ENCODE results near the gene SYNDIG1L. TPM values are rescaled to one million over a fixed set of nuclear protein-coding genes. Genes with fewer than 3 reads are reported as not detected.

The SYNDIG1L gene
- total and polyA plus RNA-seq, 4 donors, result 0.08 TPM; not detected in 3

DNA sequence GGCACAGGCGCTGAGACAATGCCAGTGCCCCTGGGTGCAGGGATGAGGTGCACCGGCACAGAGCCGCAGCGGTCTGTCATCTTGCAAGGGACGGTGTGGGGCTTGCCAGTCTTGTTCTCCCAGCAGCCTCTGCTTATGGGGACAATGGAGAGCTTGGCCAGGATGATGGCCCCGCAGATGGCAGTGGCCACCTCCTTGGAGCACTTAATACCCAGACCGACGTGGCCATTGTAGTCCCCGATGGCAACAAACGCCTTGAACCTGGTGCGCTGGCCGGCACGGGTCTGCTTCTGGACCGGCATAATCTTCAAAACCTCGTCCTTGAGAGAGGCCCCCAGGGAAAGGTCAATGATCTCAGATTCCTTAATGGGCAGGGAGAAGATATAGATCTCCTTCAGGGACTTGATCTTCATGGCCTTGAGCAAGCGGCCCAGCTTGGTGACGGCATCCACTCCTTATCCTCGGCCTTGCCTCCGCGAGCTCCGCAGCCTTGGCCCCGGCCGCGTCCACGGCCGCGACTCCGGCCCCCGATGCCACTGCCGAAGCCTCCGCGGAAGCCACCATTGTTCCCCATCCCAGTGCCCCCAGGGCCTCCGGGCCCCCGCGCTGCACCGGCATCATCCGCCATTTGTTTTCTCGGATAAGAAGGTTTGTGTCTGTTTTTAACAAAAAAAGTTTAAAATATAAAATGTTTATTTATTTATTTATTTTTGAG is 47.9 kb downstream of the SYNDIG1L start:
- 95% methylated on average over 38 of the region's 38 CpGs for WGBS

GRCh38 chr14:74368441-74368840 is 57.6 kb downstream of the SYNDIG1L start:
- H3K27ac ChIP-seq (ENCODE audit: low read depth in 1 of 2, low read length in 2 of 2), result no peak overlapping the region
- TF ChIP-seq REST (IDR thresholded peaks at IDR 0.05) (no peak), NR2F2 (IDR thresholded peaks at IDR 0.05) (no peak), ATF3 (IDR thresholded peaks at IDR 0.05) (no peak), RXRA (IDR thresholded peaks at IDR 0.05) (no peak), HNF4G (IDR thresholded peaks at IDR 0.05) (no peak)
- H3K36me3 ChIP-seq (ENCODE audit: control insufficient read depth in 4 of 4, insufficient read depth in 3 of 4, low read depth in 1 of 4, low read length in 3 of 4), result no peaks in the 10 kb centered on the region
- H3K4me1 ChIP-seq (ENCODE audit: control insufficient read depth in 4 of 4, insufficient read depth in 4 of 4, low read length in 3 of 4), result no peaks in the 10 kb centered on the region
- H3K4me3 ChIP-seq (ENCODE audit: low read depth in 1 of 3, low read length in 3 of 3), result no peak overlapping the region
- 85% methylated on average over 8 of the region's 8 CpGs for WGBS
- H3K9ac ChIP-seq (ENCODE audit: low read depth in 1 of 2, low read length in 2 of 2), result no peak overlapping the region
- no peak for DNase-seq (ENCODE audit: low spot score)
- H3K27me3 ChIP-seq (ENCODE audit: control insufficient read depth in 4 of 4, insufficient read depth in 4 of 4, low read length in 3 of 4), result no peaks in the 10 kb centered on the region
- H3K9me3 ChIP-seq (ENCODE audit: control insufficient read depth in 4 of 4, low read length in 3 of 4), result no peaks in the 10 kb centered on the region

More for the DNA sequence above, 47.9 kb downstream of the SYNDIG1L start:
- Histone ChIP-seq H3K4me3 (ENCODE audit: low read depth in 1 of 3, low read length in 3 of 3) (no peak overlapping the region), H3K9me3 (ENCODE audit: control insufficient read depth in 4 of 4, low read length in 3 of 4) (no peaks in the 10 kb centered on the region), H3K27ac (ENCODE audit: low read depth in 1 of 2, low read length in 2 of 2) (no peak overlapping the region), H3K9ac (ENCODE audit: low read depth in 1 of 2, low read length in 2 of 2) (no peak overlapping the region), H3K4me1 (ENCODE audit: control insufficient read depth in 4 of 4, insufficient read depth in 4 of 4, low read length in 3 of 4) (no peaks in the 10 kb centered on the region), H3K36me3 (ENCODE audit: control insufficient read depth in 4 of 4, insufficient read depth in 3 of 4, low read depth in 1 of 4, low read length in 3 of 4) (no peaks in the 10 kb centered on the region), H3K27me3 (ENCODE audit: control insufficient read depth in 4 of 4, insufficient read depth in 4 of 4, low read length in 3 of 4) (no peaks in the 10 kb centered on the region)
- TF ChIP-seq FOXA1 (IDR thresholded peaks at IDR 0.05), result no peak
- no peak for TF ChIP-seq RXRA (IDR thresholded peaks at IDR 0.05)
- no peak for DNase-seq (ENCODE audit: low spot score)

- Histone ChIP-seq H3K9me3 (ENCODE audit: control insufficient read depth in 4 of 4, low read length in 3 of 4) (no peaks in the 10 kb centered on the region), H3K36me3 (ENCODE audit: control insufficient read depth in 4 of 4, insufficient read depth in 3 of 4, low read depth in 1 of 4, low read length in 3 of 4) (no peaks in the 10 kb centered on the region), H3K9ac (ENCODE audit: low read depth in 1 of 2, low read length in 2 of 2) (no peak overlapping the region), H3K4me3 (ENCODE audit: low read depth in 1 of 3, low read length in 3 of 3) (no peak overlapping the region), H3K4me1 (ENCODE audit: control insufficient read depth in 4 of 4, insufficient read depth in 4 of 4, low read length in 3 of 4) (no peaks in the 10 kb centered on the region), H3K27me3 (ENCODE audit: control insufficient read depth in 4 of 4, insufficient read depth in 4 of 4, low read length in 3 of 4) (no peaks in the 10 kb centered on the region), H3K27ac (ENCODE audit: low read depth in 1 of 2, low read length in 2 of 2) (no peak overlapping the region)
- no peak for TF ChIP-seq RXRA (IDR thresholded peaks at IDR 0.05)
- TF ChIP-seq REST (IDR thresholded peaks at IDR 0.05), result no peak
- TF ChIP-seq FOXA1 (IDR thresholded peaks at IDR 0.05), result no peak
- no peak for TF ChIP-seq GABPA (IDR thresholded peaks at IDR 0.05 in 1 of 2, conservative IDR thresholded peaks at IDR 0.05 in 1 of 2)
- TF ChIP-seq YY1 (IDR thresholded peaks at IDR 0.05), result no peak
- no peak for TF ChIP-seq ATF3 (IDR thresholded peaks at IDR 0.05)
- no peak for TF ChIP-seq FOXA2 (IDR thresholded peaks at IDR 0.05)
- TF ChIP-seq TAF1 (conservative IDR thresholded peaks at IDR 0.05), result no peak
- no peak for TF ChIP-seq NR2F2 (IDR thresholded peaks at IDR 0.05)
- TF ChIP-seq HNF4G (IDR thresholded peaks at IDR 0.05), result no peak
- TF ChIP-seq JUND (IDR thresholded peaks at IDR 0.05), result no peak
- no peak for DNase-seq (ENCODE audit: low spot score)
- 94% methylated on average over 6 of the region's 6 CpGs for WGBS
Observed at GRCh38 chr14:74368026-74368425, 58.0 kb downstream of the SYNDIG1L start.
